HepG2 (cell line): Measurements from ENCODE around the gene PPP2R5C. TPM values are rescaled to one million over a fixed set of nuclear protein-coding genes. Genes with fewer than 3 reads are reported as not detected.

ENCODE experiments used
- ATAC-seq: fragments of 200-7000 bp; cut with Tn5 transposase; 3 replicates; pipeline ENCODE4 v1.9.1; 2020; ENCODE audit warnings: mild to moderate bottlenecking, moderate library complexity
- BruUV-seq: library from RNA; stranded (reverse); fragments of 400-500 nt; replicated peaks from 2 replicates; lab custom pipeline; 2021; lab: Mats Ljungman, UMichigan
- CTCF ChIA-PET: fragments of 300-600 bp; formaldehyde crosslinking; extraction: SDS; loops from one replicate; lab custom pipeline; 2021; ENCODE audit warnings: low total read pairs, inconsistent platforms, low intra/inter-chr PET ratio; lab: Yijun Ruan, JAX
- POLR2A ChIA-PET: fragments of 350-600 bp; sonication (Branson Sonifier 250); formaldehyde crosslinking; loops from one replicate; lab custom pipeline; 2020; ENCODE audit warnings: antibody characterized with exemption, inconsistent platforms; lab: Yijun Ruan, JAX
- DNase-seq: peaks from one replicate; pipeline ENCODE4 v3.0.0-alpha.2; 2015; ENCODE audit warnings: low spot score
- FAIRE-seq: peaks from 3 replicates; lab custom pipeline; 2011; peaks lifted over from hg19 to GRCh38; lab: Jason Lieb, UNC
- H2AFZ ChIP-seq: one replicate; pipeline ENCODE4 v1.6.1; 2011; ENCODE audit warnings: low read length, inconsistent platforms
- H3K27ac ChIP-seq: fragments of 300-600 bp; 3 replicates; pipeline ENCODE4 v1.8.0; 2011; ENCODE audit warnings: mixed run types, mild to moderate bottlenecking, mixed read lengths, low read length, inconsistent platforms; ENCODE audit not compliant: insufficient read depth; ENCODE audit errors: extremely low read length
- H3K27me3 ChIP-seq, 2 experiments: fragments of 200-600 bp in 1 of 2; 2 replicates in 1 of 2; 3 replicates in 1 of 2; pipeline versions ENCODE4 v1.6.0 to v1.8.0; 2011; ENCODE audit warnings: low read length in 2 of 2, mild to moderate bottlenecking in 2 of 2, moderate library complexity in 2 of 2, inconsistent platforms in 1 of 2; ENCODE audit not compliant: insufficient read depth in 2 of 2, control insufficient read depth in 1 of 2
- H3K36me3 ChIP-seq, 2 experiments: fragments of 200-600 bp in 1 of 2; replicated peaks in 1 of 2; 2 replicates in 1 of 2; 3 replicates in 1 of 2; pipeline versions ENCODE4 v1.5.1 to v1.8.0; 2011; ENCODE audit warnings: low read length in 2 of 2, inconsistent platforms in 1 of 2; ENCODE audit not compliant: insufficient read depth in 2 of 2, control insufficient read depth in 1 of 2
- H3K4me1 ChIP-seq: 2 replicates; pipeline ENCODE4 v1.5.1; 2012; ENCODE audit warnings: low read length, inconsistent platforms; ENCODE audit not compliant: insufficient read depth
- H3K4me2 ChIP-seq: 2 replicates; pipeline ENCODE4 v1.6.0; 2011; ENCODE audit warnings: low read depth, low read length, inconsistent platforms
- H3K4me3 ChIP-seq, 3 experiments: fragments of 200-600 bp in 1 of 3; sonication (generic), shearing (Covaris generic) in 1 of 3; replicated peaks in 1 of 3; 2 replicates each; pipeline ENCODE4 v1.5.1; 2011 to 2016; ENCODE audit warnings: low read length in 3 of 3, inconsistent platforms in 2 of 3, low read depth in 2 of 3, mild to moderate bottlenecking in 2 of 3, control low read depth in 1 of 3, mixed read lengths in 1 of 3; ENCODE audit not compliant: insufficient read depth in 1 of 3
- H3K79me2 ChIP-seq: one replicate; pipeline ENCODE4 v1.6.1; 2011; ENCODE audit warnings: low read length, inconsistent platforms; ENCODE audit not compliant: insufficient read depth
- H3K9ac ChIP-seq: 2 replicates; pipeline ENCODE4 v1.6.0; 2011; ENCODE audit warnings: mild to moderate bottlenecking, low read depth, low read length, inconsistent platforms; ENCODE audit not compliant: insufficient read depth
- H3K9me3 ChIP-seq: 2 replicates; pipeline ENCODE4 v1.5.1; 2012; ENCODE audit warnings: mild to moderate bottlenecking, low read length
- H4K20me1 ChIP-seq: 2 replicates; pipeline ENCODE4 v1.6.0; 2011; ENCODE audit warnings: inconsistent platforms, mild to moderate bottlenecking, low read length, moderate library complexity; ENCODE audit not compliant: insufficient read depth
- ATAD3A ChIP-seq: sonication (generic); formaldehyde crosslinking; IDR thresholded peaks from 2 replicates; pipeline ENCODE4 v1.4.0; 2020; ENCODE audit warnings: missing genetic modification reagents
- CBX1 ChIP-seq: IDR thresholded peaks from one replicate; pipeline ENCODE4 v1.6.1; 2016; ENCODE audit warnings: antibody characterized with exemption, low read depth
- CHCHD3 ChIP-seq: sonication (generic); formaldehyde crosslinking; IDR thresholded peaks from 2 replicates; pipeline ENCODE4 v1.8.0; 2022; ENCODE audit warnings: mild to moderate bottlenecking, missing genetic modification reagents, moderate library complexity
- DR1 ChIP-seq: sonication (generic); formaldehyde crosslinking; IDR thresholded peaks from 2 replicates; pipeline ENCODE4 v1.8.0; 2021; ENCODE audit warnings: mild to moderate bottlenecking, missing genetic modification reagents, inconsistent platforms
- HNRNPL ChIP-seq: fragments of 200-400 bp; formaldehyde crosslinking; IDR thresholded peaks from 2 replicates; pipeline ENCODE4 v1.6.1; 2017; ENCODE audit warnings: mild to moderate bottlenecking, low read depth, low read length
- KAT7 ChIP-seq: IDR thresholded peaks from 2 replicates; pipeline ENCODE4 v1.6.1; 2018; ENCODE audit warnings: borderline replicate concordance, missing compliant biosample characterization
- PBX3 ChIP-seq: sonication (generic); formaldehyde crosslinking; IDR thresholded peaks from 2 replicates; pipeline ENCODE4 v1.8.1; 2023; ENCODE audit warnings: missing genetic modification reagents, inconsistent platforms, borderline replicate concordance
- RFXANK ChIP-seq: IDR thresholded peaks from 2 replicates; pipeline ENCODE4 v1.6.1; 2016
- ZMYM4 ChIP-seq: sonication (generic); formaldehyde crosslinking; IDR thresholded peaks from 2 replicates; pipeline ENCODE4 v1.8.1; 2023; ENCODE audit warnings: mild to moderate bottlenecking, missing genetic modification reagents
- ZNF24 ChIP-seq: fragments of 450-650 bp; IDR thresholded peaks from 2 replicates; pipeline ENCODE4 v1.6.1; 2017; ENCODE audit warnings: antibody characterized with exemption, mild to moderate bottlenecking
- ZNF501 ChIP-seq: sonication (generic); formaldehyde crosslinking; IDR thresholded peaks from 2 replicates; pipeline ENCODE4 v1.5.1; 2020; ENCODE audit warnings: mild to moderate bottlenecking, moderate library complexity, missing genetic modification reagents
- ZNF703 ChIP-seq: sonication (generic); formaldehyde crosslinking; IDR thresholded peaks from 2 replicates; pipeline ENCODE4 v1.5.1; 2020; ENCODE audit warnings: missing genetic modification reagents, mild to moderate bottlenecking, moderate library complexity, borderline replicate concordance
- ZNF780A ChIP-seq: sonication (generic); formaldehyde crosslinking; IDR thresholded peaks from 2 replicates; pipeline ENCODE4 v1.8.0; 2022; ENCODE audit warnings: mild to moderate bottlenecking, missing genetic modification reagents, moderate library complexity
- WGBS: methylation state at CpG from one replicate; pipeline ENCODE4 v1.1.6; 2017; ENCODE audit warnings: low lambda C conversion rate; 5-methylcytosine and 5-hydroxymethylcytosine counted together
- in situ Hi-C: cut with HindIII; loops from 2 replicates; pipeline ENCODE4 v1.10.0; 2017; ENCODE audit warnings: low pct_unique_long_range_greater_than_20kb; ENCODE audit not compliant: extremely low pct_ligation_motif_present
- intact Hi-C: fragments of 100-400 bp; cut with micrococcal nuclease; formaldehyde crosslinking; loops from one replicate; pipeline ENCODE4 v1.10.0; 2022; ENCODE audit not compliant: unreplicated experiment
- polyA plus RNA-seq, 8 experiments: library from polyadenylated mRNA; depleted of rRNA in 3 of 8; stranded (reverse) in 7 of 8; unstranded in 1 of 8; fragments of >200 nt; fragmentation: Illumina TruSeq in 4 of 8; extraction: Trizol in 4 of 8; gene quantifications; 2 replicates each; pipeline versions ENCODE4 v1.2.1 to v1.2.3, GENCODE V29; 2011 to 2016; ENCODE audit warnings: low read depth in 4 of 8, missing spikeins in 1 of 8, mixed read lengths in 1 of 8; ENCODE audit not compliant: insufficient read depth in 1 of 8
- total RNA-seq, 5 experiments: library from RNA; depleted of rRNA; stranded (reverse); fragments of >200 nt; fragmentation: Illumina TruSeq; extraction: Trizol; gene quantifications; 2 replicates each; pipeline ENCODE4 v1.2.3, GENCODE V29; 2016; ENCODE audit warnings: low read depth in 1 of 5
- TF ChIP-seq, protein P1 (sequence below): sonication (generic); formaldehyde crosslinking; conservative IDR thresholded peaks from 2 replicates; pipeline ENCODE4 v1.5.0; 2020; ENCODE audit warnings: missing genetic modification reagents
- TF ChIP-seq, protein P2 (sequence below): sonication (generic); formaldehyde crosslinking; IDR thresholded peaks from 2 replicates; pipeline ENCODE4 v1.8.0; 2022; ENCODE audit warnings: mild to moderate bottlenecking, missing genetic modification reagents

Gene PPP2R5C
- total and polyA plus RNA-seq, 2 of the 13 experiments (the other 11 are each of a cell fraction or from before 2014, with no cell fraction given): 74.3 to 78.5 TPM

- TF ChIP-seq ZNF501 (CRISPR knock-in tag) (no peak), KAT7 (CRISPR knock-in tag) (no peak), ATAD3A (no peak), CHCHD3 (CRISPR knock-in tag) (no peak), ZMYM4 (no peak), ZNF703 (CRISPR knock-in tag) (no peak), DR1 (CRISPR knock-in tag) (no peak), ZNF24 (no peak)
- TF ChIP-seq, protein P1, sequence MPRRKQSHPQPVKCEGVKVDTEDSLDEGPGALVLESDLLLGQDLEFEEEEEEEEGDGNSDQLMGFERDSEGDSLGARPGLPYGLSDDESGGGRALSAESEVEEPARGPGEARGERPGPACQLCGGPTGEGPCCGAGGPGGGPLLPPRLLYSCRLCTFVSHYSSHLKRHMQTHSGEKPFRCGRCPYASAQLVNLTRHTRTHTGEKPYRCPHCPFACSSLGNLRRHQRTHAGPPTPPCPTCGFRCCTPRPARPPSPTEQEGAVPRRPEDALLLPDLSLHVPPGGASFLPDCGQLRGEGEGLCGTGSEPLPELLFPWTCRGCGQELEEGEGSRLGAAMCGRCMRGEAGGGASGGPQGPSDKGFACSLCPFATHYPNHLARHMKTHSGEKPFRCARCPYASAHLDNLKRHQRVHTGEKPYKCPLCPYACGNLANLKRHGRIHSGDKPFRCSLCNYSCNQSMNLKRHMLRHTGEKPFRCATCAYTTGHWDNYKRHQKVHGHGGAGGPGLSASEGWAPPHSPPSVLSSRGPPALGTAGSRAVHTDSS (CRISPR knock-in tag): no peak
These were observed 6.6 kb upstream of the PPP2R5C start (continued) for GRCh38 chr14:101754893-101755292.

DNA sequence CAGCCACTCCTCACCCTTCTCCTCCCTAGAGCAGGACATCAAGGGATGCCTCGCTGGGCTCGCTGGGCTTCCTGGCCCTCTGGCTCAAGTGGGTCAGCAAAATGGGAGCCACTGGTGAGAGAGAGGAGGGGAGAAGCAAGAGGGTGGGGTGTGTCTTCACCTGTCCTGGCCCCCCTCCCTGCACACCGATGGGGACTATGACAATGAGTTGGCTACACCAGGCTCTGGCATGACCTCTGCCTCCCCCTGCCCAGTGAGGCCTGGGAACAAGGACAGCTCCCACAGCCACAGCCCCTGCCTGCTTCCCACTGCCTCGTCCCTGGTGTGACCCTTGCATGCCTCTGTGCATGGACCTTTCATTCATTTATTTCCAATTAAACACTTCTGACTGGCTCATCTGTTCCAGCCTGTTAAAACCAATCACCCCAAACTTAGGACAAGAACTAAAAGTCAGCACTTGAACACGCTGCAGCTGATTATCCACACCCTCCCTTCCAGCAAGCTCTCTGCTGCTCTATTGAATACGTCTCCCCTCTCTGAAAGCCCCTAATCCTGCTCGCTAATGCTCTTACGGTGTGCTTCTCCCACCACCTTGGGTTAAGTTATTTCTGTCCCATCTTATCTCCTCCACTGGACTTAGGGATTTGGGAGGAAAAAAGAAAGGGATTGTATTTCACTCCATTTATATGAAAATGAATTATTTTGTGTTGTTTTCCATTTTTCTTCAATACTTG is 5.8 kb upstream of the PPP2R5C start:
- intact Hi-C loops (no loop called here), in situ Hi-C loops (loop anchor here (5.0 kb wide), 1 partner anchor 43 kb away; no protein-coding TSS in a partner anchor)
- ATAC-seq (no peak), FAIRE-seq (no peak), DNase-seq (no peak)
- Histone ChIP-seq H3K9ac (no peak overlapping the region), H3K27me3 (peaks cover 3 to 34% of the 10 kb centered on the region in 2 experiments; a peak in 3 of 5 replicates), H3K4me2 (no peak overlapping the region), H3K9me3 (no peaks in the 10 kb centered on the region), H3K4me3 (no peak overlapping the region), H3K79me2 (no peaks in the 10 kb centered on the region), H4K20me1 (no peaks in the 10 kb centered on the region), H3K36me3 (no peaks in the 10 kb centered on the region), H3K27ac (no peak overlapping the region), H3K4me1 (peaks cover 19% of the 10 kb centered on the region), H2AFZ (no peak overlapping the region)
- ChIA-PET CTCF (no interaction called here), POLR2A (no interaction called here)
- no TSS peak for BruUV-seq
- TF ChIP-seq RFXANK (CRISPR knock-in tag) (no peak), HNRNPL (no peak), CBX1 (no peak), PBX3 (CRISPR knock-in tag) (no peak), ZNF780A (CRISPR knock-in tag) (no peak)
- TF ChIP-seq, protein P2, sequence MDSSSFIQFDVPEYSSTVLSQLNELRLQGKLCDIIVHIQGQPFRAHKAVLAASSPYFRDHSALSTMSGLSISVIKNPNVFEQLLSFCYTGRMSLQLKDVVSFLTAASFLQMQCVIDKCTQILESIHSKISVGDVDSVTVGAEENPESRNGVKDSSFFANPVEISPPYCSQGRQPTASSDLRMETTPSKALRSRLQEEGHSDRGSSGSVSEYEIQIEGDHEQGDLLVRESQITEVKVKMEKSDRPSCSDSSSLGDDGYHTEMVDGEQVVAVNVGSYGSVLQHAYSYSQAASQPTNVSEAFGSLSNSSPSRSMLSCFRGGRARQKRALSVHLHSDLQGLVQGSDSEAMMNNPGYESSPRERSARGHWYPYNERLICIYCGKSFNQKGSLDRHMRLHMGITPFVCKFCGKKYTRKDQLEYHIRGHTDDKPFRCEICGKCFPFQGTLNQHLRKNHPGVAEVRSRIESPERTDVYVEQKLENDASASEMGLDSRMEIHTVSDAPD (CRISPR knock-in tag): no peak
- WGBS: 6% methylated on average over 6 of the region's 8 CpGs
